Ecto neural progenitor cell (in vitro differentiated cells): ENCODE data around the gene LRP2.
"Not testable (repeated sequence)": the region's sequence is repeated elsewhere in the genome, so short reads cannot be mapped to it uniquely, and the experiment has no call there.

ENCODE experiments used
- DNase-seq: peaks from one replicate; pipeline ENCODE4 v3.0.0-alpha.2; 2018; ENCODE audit warnings: low spot score

The LRP2 gene

DNA sequence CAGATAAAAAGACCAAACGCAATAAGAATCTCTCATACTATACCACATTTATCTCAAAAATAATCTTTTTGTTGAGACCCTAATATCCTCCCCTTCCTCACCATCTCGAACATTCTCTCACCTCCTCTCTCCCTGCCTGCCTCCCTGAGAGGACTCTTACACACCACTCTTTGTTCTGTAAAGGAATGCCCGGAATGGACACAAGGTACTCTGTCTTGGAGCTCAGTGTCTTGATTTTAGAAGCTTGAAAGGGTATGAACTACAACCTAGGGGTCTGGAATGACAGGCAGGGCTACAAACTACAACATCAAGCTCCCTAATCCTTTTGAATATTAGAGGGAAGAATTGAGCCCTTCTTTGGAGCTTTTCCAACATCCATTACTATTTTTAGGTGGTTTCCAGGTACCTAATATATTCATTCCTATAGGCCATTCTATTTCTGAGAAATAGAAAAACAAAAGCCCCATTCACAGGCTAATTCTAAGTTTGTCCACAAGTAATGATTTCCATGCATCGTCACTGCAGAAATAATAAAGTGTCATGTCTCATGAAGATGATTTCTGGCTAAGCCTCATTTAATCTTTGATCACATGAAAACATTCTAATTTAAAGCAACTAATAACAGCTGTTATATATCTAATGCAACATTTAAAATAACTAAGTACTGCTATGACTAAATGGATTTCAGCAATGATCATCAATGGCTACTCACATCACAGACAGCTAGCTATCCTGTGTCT is 60.6 kb downstream of the LRP2 start:
- DNase-seq, result no peak

GRCh38 chr2:169300636-169301530 is 61.5 kb downstream of the LRP2 start:
- no peak for DNase-seq

GRCh38 chr2:169298007-169298406 is 64.3 kb downstream of the LRP2 start:
- no peak for DNase-seq

GRCh38 chr2:169294001-169294675 is 68.2 kb downstream of the LRP2 start:
- DNase-seq, result no peak

GRCh38 chr2:169291517-169291916 is 70.8 kb downstream of the LRP2 start:
- no peak for DNase-seq

DNA sequence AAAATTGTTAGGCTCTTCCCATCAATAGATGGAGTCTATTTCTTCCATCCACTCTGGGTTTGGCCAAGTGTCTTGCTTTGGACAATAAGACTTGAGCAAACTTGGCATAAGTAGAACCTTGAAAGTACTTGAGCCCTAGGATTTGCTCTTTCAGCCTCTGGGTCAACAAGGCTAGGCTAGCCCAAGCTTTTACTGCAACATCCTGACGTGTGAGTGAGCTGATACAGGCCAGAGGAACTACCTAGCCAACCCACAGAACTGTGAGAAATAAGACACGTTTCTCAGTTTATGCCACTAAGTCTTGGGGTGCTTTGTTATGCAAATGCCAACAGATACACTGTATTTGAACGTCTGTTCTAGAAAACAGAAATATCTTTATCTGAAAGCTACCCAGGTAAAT is 71.9 kb downstream of the LRP2 start:
- no peak for DNase-seq

DNA sequence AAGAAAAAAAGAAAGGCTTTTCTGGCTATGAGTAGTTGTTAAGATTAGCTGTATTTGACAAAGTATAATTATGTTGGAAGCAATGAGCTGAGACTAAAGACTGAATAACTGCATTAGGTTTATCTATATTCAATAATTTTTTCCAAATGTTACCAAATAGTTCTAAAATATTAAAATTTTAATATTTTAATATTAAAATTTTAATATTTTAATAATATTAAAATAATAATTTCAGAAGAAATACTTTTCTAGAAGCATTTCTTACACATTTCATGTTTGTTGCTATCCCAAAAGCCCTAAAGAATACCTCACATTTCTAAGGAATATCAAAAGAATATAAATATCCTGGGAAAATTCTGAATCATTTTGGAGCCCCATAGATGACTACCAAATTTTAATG is 74.7 kb downstream of the LRP2 start:
- DNase-seq, result no peak

- DNase-seq, result no peak
Measured at GRCh38 chr2:169286624-169287231, 75.6 kb downstream of the LRP2 start.

DNA sequence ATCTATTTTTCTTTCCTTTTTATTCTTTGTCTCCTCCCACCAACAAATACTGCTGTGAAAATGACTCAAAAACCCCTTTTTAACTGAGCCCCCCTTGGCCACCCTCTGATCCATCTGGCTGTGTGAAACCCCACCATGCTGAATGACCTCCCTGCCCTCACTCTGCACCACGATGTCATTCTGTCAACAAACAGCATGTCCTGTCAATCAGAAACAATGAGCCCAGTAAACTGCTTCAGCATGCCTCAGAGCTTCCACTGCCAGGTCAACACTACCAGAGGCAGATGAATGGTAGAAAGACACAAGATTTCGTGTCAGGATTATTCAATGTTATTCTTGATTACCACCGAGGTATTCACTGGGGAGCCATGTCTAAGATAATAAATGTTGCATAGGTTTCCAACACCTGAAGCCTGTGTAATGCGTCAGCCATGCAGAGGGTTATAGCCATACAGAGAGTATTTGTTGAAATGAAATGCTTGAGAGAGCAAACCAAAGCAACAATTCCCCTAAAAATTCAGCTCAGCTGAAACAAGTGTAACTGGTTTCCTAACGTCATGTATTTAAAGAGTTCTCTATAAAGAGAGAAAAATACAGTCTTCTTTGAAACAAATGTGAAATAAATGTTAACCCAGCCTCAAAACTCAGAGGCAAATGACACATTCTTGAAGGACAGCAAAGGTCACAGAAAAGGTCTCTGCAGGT is 76.7 kb downstream of the LRP2 start:
- DNase-seq, result peak; percentile 55

GRCh38 chr2:169280502-169280901 is 81.8 kb downstream of the LRP2 start:
- no peak for DNase-seq

- no peak for DNase-seq
Measured at GRCh38 chr2:169275696-169276444, 86.5 kb downstream of the LRP2 start.

DNA sequence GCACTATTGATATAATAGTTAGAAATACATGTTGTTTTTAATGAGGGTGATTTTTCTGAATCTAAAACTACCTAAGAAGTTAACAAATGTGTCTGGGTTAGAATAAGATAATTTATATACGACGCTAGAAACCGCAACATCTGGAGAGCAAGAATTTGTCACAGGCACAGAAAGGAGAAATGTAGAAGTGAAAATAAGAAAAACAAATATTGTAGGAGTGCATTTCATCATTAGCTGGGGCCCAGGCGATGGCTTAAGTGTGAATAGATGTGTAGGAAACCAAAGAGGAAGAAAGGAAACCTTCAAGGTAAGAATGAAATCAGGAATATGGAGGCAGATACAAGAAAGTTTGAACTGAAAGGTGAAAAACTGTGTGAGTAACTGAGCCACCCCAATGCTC is 90.3 kb downstream of the LRP2 start:
- no peak for DNase-seq

- not testable (repeated sequence) for DNase-seq
Measured at GRCh38 chr2:169270574-169270973, 91.8 kb downstream of the LRP2 start.

DNA sequence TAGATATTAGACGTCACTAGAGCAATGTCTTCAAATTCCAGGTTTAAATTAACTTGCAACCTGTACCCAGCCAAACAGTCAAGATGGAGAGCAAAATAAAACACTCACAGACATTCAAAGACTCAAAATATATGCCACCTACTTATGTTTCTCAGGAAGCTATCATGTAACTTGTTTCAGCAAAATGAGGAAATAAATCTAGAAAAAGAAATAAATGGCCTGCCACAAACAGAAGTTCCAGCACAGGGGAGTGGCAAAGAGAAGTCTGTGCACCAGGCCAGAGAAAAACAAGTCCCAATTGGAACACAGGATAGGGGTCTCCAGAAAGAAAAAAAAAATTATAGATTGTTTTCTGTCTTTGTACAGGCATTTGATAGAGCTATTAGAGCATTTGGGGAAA is 96.7 kb downstream of the LRP2 start:
- DNase-seq, result no peak

- DNase-seq, result no peak
Measured at GRCh38 chr2:169260846-169261642, 101.3 kb downstream of the LRP2 start.

- DNase-seq, result no peak
Measured at GRCh38 chr2:169260246-169260645, 102.1 kb downstream of the LRP2 start.

DNA sequence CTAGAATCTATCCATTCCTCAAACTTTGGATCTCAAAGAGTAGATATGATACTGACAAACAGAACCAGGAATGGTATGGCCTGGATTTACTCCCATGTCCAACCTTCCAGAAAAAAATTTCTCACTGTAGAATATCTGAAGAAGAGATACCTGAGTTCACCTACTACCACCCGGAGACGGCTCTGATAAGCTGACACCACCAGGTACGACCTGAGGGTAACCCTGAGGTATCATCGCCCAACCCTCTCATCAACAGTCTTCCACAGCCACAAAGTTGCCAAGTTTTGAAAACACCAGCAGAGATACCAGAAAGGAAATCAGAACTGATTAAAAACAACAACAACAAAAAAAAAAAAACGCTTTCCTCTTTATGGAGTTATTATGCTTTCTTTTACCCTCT is 102.9 kb downstream of the LRP2 start:
- DNase-seq, result no peak

- no peak for DNase-seq
Measured at GRCh38 chr2:169258045-169258601, 104.2 kb downstream of the LRP2 start.

- DNase-seq, result no peak
Measured at GRCh38 chr2:169254774-169255173, 107.6 kb downstream of the LRP2 start.

DNA sequence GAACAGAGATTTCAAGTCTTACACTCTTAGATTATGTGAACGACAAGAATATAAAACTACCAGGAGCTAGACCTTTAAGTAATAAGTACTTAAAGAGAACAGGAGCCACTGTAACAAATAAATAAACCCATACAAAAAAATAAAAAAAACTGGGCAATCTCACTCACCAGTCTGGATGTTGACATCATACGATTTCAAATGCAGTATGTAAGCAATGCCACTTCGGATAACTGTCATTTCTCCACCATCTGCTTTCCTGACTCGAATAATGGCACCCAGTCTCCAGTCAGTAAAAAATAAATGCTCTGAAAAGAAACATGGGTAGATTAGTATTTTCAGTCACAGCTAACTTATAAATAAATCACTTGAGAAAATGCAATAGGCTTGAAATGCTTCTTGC is 115.1 kb downstream of the LRP2 start:
- DNase-seq, result no peak
